H1 (cell line): ENCODE measurements around the gene CARD14. TPM values are rescaled to one million over a fixed set of nuclear protein-coding genes. Genes with fewer than 3 reads are reported as not detected.

Experiments
- CTCF ChIA-PET: fragments of 300-600 bp; sonication (Branson Sonifier 250); formaldehyde crosslinking; loops from one replicate; lab custom pipeline; 2021; ENCODE audit not compliant: partially characterized antibody; lab: Charles Lee
- POLR2A ChIA-PET: fragments of 300-600 bp; sonication (Branson Sonifier 250); formaldehyde crosslinking; loops from one replicate; lab custom pipeline; 2021; ENCODE audit warnings: inconsistent platforms; ENCODE audit not compliant: partially characterized antibody; lab: Charles Lee
- DNase-seq, 2 experiments: peaks; one replicate each; pipeline versions ENCODE4 v3.0.0 to v3.0.0-alpha.2; 2010 to 2022; ENCODE audit warnings: low spot score in 2 of 2, low read depth in 1 of 2, mixed read lengths in 1 of 2
- FAIRE-seq: peaks from 2 replicates; lab custom pipeline; 2011; peaks lifted over from hg19 to GRCh38; lab: Jason Lieb, UNC
- H2AFZ ChIP-seq: 2 replicates; pipeline ENCODE4 v1.8.1; 2012; ENCODE audit warnings: low read length, inconsistent platforms
- H2AK5ac ChIP-seq: 2 replicates; pipeline ENCODE4 v1.6.1; 2013; ENCODE audit warnings: low read depth, low read length
- H2BK120ac ChIP-seq: replicated peaks from 2 replicates; pipeline ENCODE3; 2013; ENCODE audit warnings: low read depth, low read length, inconsistent platforms
- H2BK12ac ChIP-seq: 2 replicates; pipeline ENCODE4 v1.6.1; 2013; ENCODE audit warnings: low read depth, low read length
- H2BK15ac ChIP-seq: 2 replicates; pipeline ENCODE4 v1.6.1; 2013; ENCODE audit warnings: low read length
- H2BK20ac ChIP-seq: 2 replicates; pipeline ENCODE4 v1.6.1; 2013; ENCODE audit warnings: low read length
- H2BK5ac ChIP-seq: 2 replicates; pipeline ENCODE4 v1.6.1; 2013; ENCODE audit warnings: low read depth, low read length
- H3K14ac ChIP-seq: 2 replicates; pipeline ENCODE4 v1.6.1; 2013; ENCODE audit warnings: inconsistent platforms; ENCODE audit not compliant: insufficient read length
- H3K18ac ChIP-seq: 2 replicates; pipeline ENCODE4 v1.6.1; 2013; ENCODE audit warnings: low read length; ENCODE audit errors: extremely low read depth
- H3K23ac ChIP-seq: 2 replicates; pipeline ENCODE4 v1.6.1; 2013; ENCODE audit warnings: inconsistent platforms; ENCODE audit not compliant: insufficient read length
- H3K23me2 ChIP-seq: 2 replicates; pipeline ENCODE4 v1.6.1; 2013; ENCODE audit warnings: low read depth, low read length
- H3K27ac ChIP-seq: 2 replicates; pipeline ENCODE4 v1.6.1; 2011; ENCODE audit warnings: low read depth, low read length, inconsistent platforms
- H3K27me3 ChIP-seq, 4 experiments: replicated peaks in 1 of 4; 1 replicate in 1 of 4; 2 replicates in 3 of 4; pipeline versions ENCODE4 v1.6.1 to v1.8.1; 2011 to 2013; ENCODE audit warnings: low read length in 3 of 4, mild to moderate bottlenecking in 3 of 4, inconsistent platforms in 2 of 4, mixed read lengths in 2 of 4, moderate library complexity in 1 of 4; ENCODE audit not compliant: control insufficient read depth in 3 of 4, insufficient read depth in 3 of 4; ENCODE audit errors: extremely low read depth in 1 of 4
- H3K36me3 ChIP-seq, 4 experiments: 2 replicates each; pipeline versions ENCODE4 v1.6.1 to v1.8.1; 2011 to 2013; ENCODE audit warnings: mild to moderate bottlenecking in 4 of 4, low read length in 3 of 4, moderate library complexity in 2 of 4, control low read depth in 1 of 4, inconsistent platforms in 1 of 4; ENCODE audit not compliant: insufficient read depth in 4 of 4, control insufficient read depth in 2 of 4
- H3K4ac ChIP-seq: replicated peaks from 2 replicates; pipeline ENCODE3; 2013; ENCODE audit warnings: low read length, low read depth, mixed read lengths, inconsistent platforms; ENCODE audit not compliant: insufficient read length
- H3K4me1 ChIP-seq, 4 experiments: replicated peaks in 1 of 4; 1 replicate in 1 of 4; 2 replicates in 3 of 4; pipeline versions ENCODE4 v1.6.1 to v1.8.1; 2011 to 2013; ENCODE audit warnings: low read length in 3 of 4, inconsistent platforms in 2 of 4, mixed read lengths in 1 of 4; ENCODE audit not compliant: insufficient read depth in 4 of 4, control insufficient read depth in 3 of 4
- H3K4me2 ChIP-seq, 2 experiments: 2 replicates each; pipeline versions ENCODE4 v1.6.1 to v1.8.1; 2011 to 2013; ENCODE audit warnings: low read depth in 2 of 2, low read length in 2 of 2, control low read depth in 1 of 2, inconsistent platforms in 1 of 2, mild to moderate bottlenecking in 1 of 2; ENCODE audit not compliant: insufficient read depth in 1 of 2
- H3K4me3 ChIP-seq, 4 experiments: fragments of 200-600, 300-600 bp in 1 of 4; sonication (generic), shearing (Covaris generic), sonication (Bioruptor Twin) in 1 of 4; 2 replicates each; pipeline versions ENCODE4 v1.5.1 to v1.8.1; 2011 to 2016; ENCODE audit warnings: low read length in 4 of 4, low read depth in 3 of 4, control low read depth in 2 of 4, inconsistent platforms in 2 of 4, mild to moderate bottlenecking in 2 of 4, mixed read lengths in 1 of 4, moderate library complexity in 1 of 4; ENCODE audit not compliant: insufficient read depth in 2 of 4; ENCODE audit errors: extremely low read depth in 1 of 4
- H3K56ac ChIP-seq: replicated peaks from 2 replicates; pipeline ENCODE3; 2013; ENCODE audit warnings: low read depth, mild to moderate bottlenecking, mixed read lengths, low read length, inconsistent platforms; ENCODE audit not compliant: insufficient read length
- H3K79me1 ChIP-seq: 2 replicates; pipeline ENCODE4 v1.6.1; 2013; ENCODE audit warnings: low read depth, low read length, control low read depth
- H3K79me2 ChIP-seq, 2 experiments: 2 replicates each; pipeline versions ENCODE4 v1.6.1 to v1.8.1; 2012 to 2013; ENCODE audit warnings: low read length in 2 of 2, mild to moderate bottlenecking in 2 of 2, inconsistent platforms in 1 of 2; ENCODE audit not compliant: insufficient read depth in 2 of 2, control insufficient read depth in 1 of 2
- H3K9ac ChIP-seq, 4 experiments: replicated peaks in 1 of 4; 1 replicate in 1 of 4; 2 replicates in 3 of 4; pipeline versions ENCODE4 v1.6.1 to v1.8.1; 2011 to 2013; ENCODE audit warnings: low read depth in 3 of 4, low read length in 3 of 4, control low read depth in 2 of 4, mild to moderate bottlenecking in 2 of 4, moderate library complexity in 2 of 4, inconsistent platforms in 1 of 4; ENCODE audit errors: extremely low read depth in 1 of 4
- H3K9me3 ChIP-seq, 2 experiments: 2 replicates each; pipeline versions ENCODE4 v1.6.1 to v1.8.1; 2012 to 2013; ENCODE audit warnings: mild to moderate bottlenecking in 2 of 2, moderate library complexity in 2 of 2, control low read depth in 1 of 2, inconsistent platforms in 1 of 2, low read depth in 1 of 2, low read length in 1 of 2, mixed read lengths in 1 of 2; ENCODE audit not compliant: insufficient read depth in 2 of 2
- H4K20me1 ChIP-seq, 2 experiments: replicated peaks in 1 of 2; 2 replicates each; pipeline versions ENCODE3 to v1.8.1; 2011 to 2013; ENCODE audit warnings: inconsistent platforms in 2 of 2, low read length in 2 of 2, mild to moderate bottlenecking in 1 of 2; ENCODE audit not compliant: insufficient read depth in 2 of 2, control insufficient read depth in 1 of 2
- H4K5ac ChIP-seq: 2 replicates; pipeline ENCODE4 v1.6.1; 2013; ENCODE audit warnings: low read length, low read depth, mixed read lengths, inconsistent platforms; ENCODE audit not compliant: insufficient read length
- H4K8ac ChIP-seq: 2 replicates; pipeline ENCODE4 v1.8.0; 2013; ENCODE audit warnings: mild to moderate bottlenecking, moderate library complexity, low read length, inconsistent platforms; ENCODE audit not compliant: insufficient read depth; ENCODE audit errors: extremely low read depth
- H4K91ac ChIP-seq: replicated peaks from 2 replicates; pipeline ENCODE3; 2013; ENCODE audit warnings: low read length, mixed read lengths, inconsistent platforms; ENCODE audit not compliant: insufficient read length
- POLR2AphosphoS5 ChIP-seq: IDR thresholded peaks from 2 replicates; pipeline ENCODE4 v1.6.1; 2011; ENCODE audit warnings: low read depth, low read length
- TCF12 ChIP-seq: IDR thresholded peaks from 2 replicates; pipeline ENCODE4 v1.6.1; 2011; ENCODE audit warnings: low read depth, mild to moderate bottlenecking, low read length
- WGBS, 2 experiments: shearing (Covaris generic) in 1 of 2; methylation state at CpG; one replicate each; pipeline versions ENCODE4 v1.1.6 to v1.1.7; 2013 to 2015; ENCODE audit warnings: low lambda C conversion rate in 2 of 2, mixed read lengths in 2 of 2, inconsistent platforms in 1 of 2, low coverage in 1 of 2, missing lambda C conversion rate in 1 of 2; ENCODE audit not compliant: insufficient replicate concordance in 2 of 2, insufficient coverage in 1 of 2, insufficient read length in 1 of 2; ENCODE audit errors: extremely low coverage in 1 of 2, missing lambda C conversion rate in 1 of 2; 5-methylcytosine and 5-hydroxymethylcytosine counted together
- polyA plus RNA-seq, 7 experiments: library from polyadenylated mRNA; depleted of rRNA in 3 of 7; stranded (reverse) in 5 of 7; unstranded in 2 of 7; fragments of >200 nt in 5 of 7; fragments of 200-250 nt in 2 of 7; gene quantifications; 1 replicate in 5 of 7; 2 replicates in 1 of 7; 4 replicates in 1 of 7; pipeline versions ENCODE4 v1.2.1 to v1.2.3, GENCODE V29; 2011 to 2013; ENCODE audit warnings: missing spikeins in 2 of 7, mixed read lengths in 2 of 7
- total RNA-seq: library from RNA; stranded (reverse); fragmentation: NEBNext Ultra II Directional; extraction: Animal tissue kit (Norgen Biotek cat#: 25700); gene quantifications from 2 replicates; pipeline ENCODE4 v1.2.1, GENCODE V29; 2021

The CARD14 gene
- total and polyA plus RNA-seq, 2 of the 8 experiments (the other 6 are each of a cell fraction or from before 2014, with no cell fraction given), result 0.08 TPM; not detected in 1

DNA sequence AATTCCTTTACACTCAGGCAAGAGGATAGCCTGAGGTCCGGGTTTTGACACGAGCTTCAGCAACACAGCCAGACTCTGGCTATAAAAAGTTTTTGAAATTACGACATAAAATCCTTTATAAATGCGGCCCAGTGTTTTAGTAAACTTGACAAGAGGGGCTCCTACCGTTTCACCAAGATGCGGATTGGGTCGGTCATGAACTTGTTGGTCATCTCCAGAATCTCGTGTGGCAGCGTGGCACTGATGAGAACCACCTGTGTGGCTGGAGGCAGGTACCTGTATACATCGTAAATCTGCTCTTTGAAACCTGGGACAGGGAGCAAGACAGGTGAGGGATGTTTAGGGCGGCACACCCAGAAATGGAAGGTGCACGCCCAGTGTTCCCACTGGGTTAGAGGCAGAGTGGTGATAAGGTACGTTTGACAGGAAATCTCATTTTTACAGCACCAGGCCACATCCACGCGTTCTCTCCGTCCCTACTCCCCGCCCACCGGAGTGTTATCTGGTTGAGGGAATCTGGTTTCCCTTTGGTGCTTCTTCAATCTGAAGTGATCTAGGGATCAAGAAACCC lies 30.9 kb upstream of the CARD14 start:
- no peaks in the 10 kb centered on the region for H3K27me3 ChIP-seq
- no peak overlapping the region for H3K23ac ChIP-seq
- no peak overlapping the region for H2BK5ac ChIP-seq
- H3K9me3 ChIP-seq, result no peaks in the 10 kb centered on the region
- no peak overlapping the region for H2BK20ac ChIP-seq
- peaks cover 6% of the 10 kb centered on the region for H3K79me1 ChIP-seq
- no peak overlapping the region for H2BK120ac ChIP-seq
- H2BK12ac ChIP-seq, result no peak overlapping the region
- no peak overlapping the region for H4K5ac ChIP-seq
- no peak overlapping the region for H4K8ac ChIP-seq
- H3K4me1 ChIP-seq, result no peaks in the 10 kb centered on the region
- no peak overlapping the region for H2AFZ ChIP-seq
- DNase-seq (no peak), FAIRE-seq (no peak)
- peak; percentile 21; the same call in 1 of the 2 replicates for TF ChIP-seq POLR2AphosphoS5
- no peak for TF ChIP-seq TCF12
- H3K36me3 ChIP-seq, result peaks cover 52 to 95% (median 82%) of the 10 kb centered on the region in 4 experiments
- H3K14ac ChIP-seq, result no peak overlapping the region
- no peak overlapping the region for H3K9ac ChIP-seq
- CTCF ChIA-PET, result interaction anchor here (3.2 kb wide), 1 partner anchor 56 kb away, joined by 10 read pairs; no protein-coding TSS in a partner anchor
- no peaks in the 10 kb centered on the region for H3K23me2 ChIP-seq
- H3K4me3 ChIP-seq, result no peak overlapping the region
- no peak overlapping the region for H4K91ac ChIP-seq
- H3K79me2 ChIP-seq, result peaks cover 0 to 15% of the 10 kb centered on the region in 2 experiments; a peak in 2 of 4 replicates
- no peak overlapping the region for H3K56ac ChIP-seq
- H3K27ac ChIP-seq, result no peak overlapping the region
- POLR2A ChIA-PET, result interaction anchor here (0.7 to 11.5 kb wide), 2 partner anchors 8 to 14 kb away, joined by 3 to 103 read pairs; no protein-coding TSS in a partner anchor
- H2AK5ac ChIP-seq, result no peak overlapping the region
- no peak overlapping the region for H3K4ac ChIP-seq
- H3K18ac ChIP-seq, result no peak overlapping the region
- H4K20me1 ChIP-seq, result peaks cover 5 to 15% of the 10 kb centered on the region in 2 experiments
- no peak overlapping the region for H2BK15ac ChIP-seq
- no peak overlapping the region for H3K4me2 ChIP-seq
- whole genome bisulfite sequencing, 2 experiments, result 95% methylated on average over 18 of the region's 18 CpGs; no CpG with 5 or more reads in 1 of the 2 experiments
